CD4-positive, alpha-beta T cell treated with Interleukin-12 subunit alpha and Interleukin-12 subunit beta, for 1 hour (primary cell): Measurements from ENCODE around the gene C3orf52.

ENCODE experiments used
- DNase-seq: peaks from one replicate; pipeline ENCODE4 v3.0.0-alpha.2; 2020

The C3orf52 gene

DNA sequence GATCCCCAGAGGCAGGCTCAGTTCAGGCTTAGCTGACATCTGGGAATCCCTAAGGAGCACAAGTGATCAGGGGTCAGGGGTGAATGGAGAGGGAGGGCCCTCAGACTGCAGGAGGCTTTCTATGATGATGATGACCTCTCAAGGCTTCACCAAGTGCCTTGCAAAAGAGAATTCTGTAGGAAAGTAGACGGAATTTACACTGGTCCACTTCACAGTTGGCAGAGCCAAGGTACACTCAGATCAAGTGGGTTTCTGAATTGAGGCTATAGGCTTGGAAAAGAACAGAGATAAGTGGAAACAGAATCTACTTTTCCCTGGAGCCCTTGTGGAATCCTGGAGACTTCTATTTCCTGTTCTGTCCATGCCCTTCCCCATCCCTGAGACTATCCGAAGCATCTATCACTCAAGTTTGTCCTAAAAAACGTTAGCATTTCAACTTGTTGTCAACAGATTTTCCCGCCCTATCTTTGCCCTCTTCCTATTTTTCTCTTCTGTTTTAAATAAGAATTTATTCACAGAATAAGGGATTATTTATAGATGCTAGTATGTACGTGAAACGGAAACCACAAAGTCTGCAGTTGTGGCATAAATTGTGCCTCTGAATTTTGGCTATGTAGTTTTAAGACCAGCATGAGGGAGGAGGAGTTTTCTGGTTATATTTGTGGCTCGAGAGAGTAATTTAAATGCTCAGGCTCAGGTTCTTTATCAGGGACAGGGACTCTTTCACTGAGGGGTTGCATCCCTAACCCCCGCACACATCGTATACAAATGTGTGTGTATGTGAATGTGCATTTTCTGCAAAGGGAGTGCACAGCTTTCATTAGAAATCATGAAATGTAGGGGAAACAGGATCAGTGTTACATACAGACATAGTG is 34.0 kb downstream of the C3orf52 start:
- DNase-seq: peak; percentile 25

- no peak for DNase-seq
These were observed 35.7 kb downstream of the C3orf52 start for GRCh38 chr3:112121577-112122547.

GRCh38 chr3:112122870-112123269 is 36.7 kb downstream of the C3orf52 start:
- no peak for DNase-seq

DNA sequence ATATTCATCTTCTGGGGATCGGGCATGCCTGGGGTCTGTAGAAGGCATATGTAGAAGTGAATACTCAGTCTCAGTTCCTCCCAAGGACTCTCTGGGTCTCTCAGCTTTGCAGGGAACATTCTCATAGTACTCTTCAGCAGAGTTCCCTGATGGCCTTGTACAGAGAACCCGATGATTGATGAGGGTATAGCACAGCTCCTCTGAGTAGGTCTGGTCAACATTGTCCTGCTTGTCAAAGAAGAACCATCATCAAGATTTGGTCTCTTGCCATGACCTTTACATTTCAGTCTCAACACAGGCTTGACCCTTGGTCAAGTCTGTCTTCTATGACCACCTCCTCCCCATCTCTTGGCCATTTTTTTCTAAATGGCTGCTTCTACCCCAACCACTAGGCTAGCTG is 37.4 kb downstream of the C3orf52 start:
- DNase-seq: no peak

GRCh38 chr3:112124907-112125607 is 38.9 kb downstream of the C3orf52 start:
- no peak for DNase-seq

- peak; percentile 29 for DNase-seq
These were observed 40.3 kb downstream of the C3orf52 start for GRCh38 chr3:112126511-112126911.

GRCh38 chr3:112127522-112128494 is 41.6 kb downstream of the C3orf52 start:
- DNase-seq: peak; percentile 28

GRCh38 chr3:112128843-112129727 is 42.9 kb downstream of the C3orf52 start:
- peak; percentile 83 for DNase-seq

GRCh38 chr3:112129925-112130637 is 43.9 kb downstream of the C3orf52 start:
- DNase-seq: no peak

- DNase-seq: no peak
These were observed 44.4 kb downstream of the C3orf52 start for GRCh38 chr3:112130638-112130993.

GRCh38 chr3:112131111-112131510 is 44.9 kb downstream of the C3orf52 start:
- no peak for DNase-seq

DNA sequence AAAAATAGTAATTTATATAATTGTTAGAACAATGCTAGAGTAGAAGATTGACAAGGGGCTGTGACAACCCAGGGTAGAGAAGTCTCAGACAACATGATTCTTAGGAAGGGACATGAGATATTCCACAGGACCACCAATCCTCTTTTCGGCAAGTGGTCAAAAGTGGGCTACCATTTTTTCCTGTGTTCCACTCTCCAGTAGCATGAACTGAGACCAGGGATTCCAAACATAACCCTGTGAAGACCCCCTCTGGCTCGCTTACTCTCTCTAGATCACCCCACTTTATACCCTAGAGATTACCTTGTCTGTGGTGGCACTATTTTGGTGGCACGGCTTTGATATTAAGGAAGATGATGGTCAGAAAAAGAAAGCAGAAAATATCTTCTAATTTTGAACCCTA is 45.9 kb downstream of the C3orf52 start:
- no peak for DNase-seq

DNA sequence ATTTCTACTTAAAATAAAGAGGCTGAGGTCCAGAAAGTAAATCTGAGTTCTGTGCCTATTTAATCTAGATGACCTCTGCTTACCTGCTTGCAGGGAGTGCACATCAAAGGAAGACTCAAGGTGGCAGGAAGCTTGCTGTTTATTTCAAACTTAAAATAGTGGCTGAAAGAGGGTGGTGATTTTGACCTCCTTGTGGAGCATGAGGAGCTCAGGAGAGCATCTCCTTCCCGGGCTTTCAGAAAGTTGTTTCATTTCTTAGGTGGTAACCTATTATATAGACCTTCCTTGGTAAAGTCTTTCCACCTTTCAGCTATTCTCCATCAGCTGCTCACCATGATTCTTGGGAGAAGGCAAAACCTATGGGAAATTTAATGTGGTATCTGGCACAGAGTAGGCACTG is 46.4 kb downstream of the C3orf52 start:
- DNase-seq: peak; percentile 30

- DNase-seq: peak; percentile 85
These were observed 46.8 kb downstream of the C3orf52 start, which contains the start of gene GCSAM for GRCh38 chr3:112132975-112133448. Gene GCSAM (minus strand): TSS chr3:112133248. CDS start chr3:112133120, 128 bp downstream.

- DNase-seq: no peak
These were observed 47.6 kb downstream of the C3orf52 start for GRCh38 chr3:112133626-112134334.

DNA sequence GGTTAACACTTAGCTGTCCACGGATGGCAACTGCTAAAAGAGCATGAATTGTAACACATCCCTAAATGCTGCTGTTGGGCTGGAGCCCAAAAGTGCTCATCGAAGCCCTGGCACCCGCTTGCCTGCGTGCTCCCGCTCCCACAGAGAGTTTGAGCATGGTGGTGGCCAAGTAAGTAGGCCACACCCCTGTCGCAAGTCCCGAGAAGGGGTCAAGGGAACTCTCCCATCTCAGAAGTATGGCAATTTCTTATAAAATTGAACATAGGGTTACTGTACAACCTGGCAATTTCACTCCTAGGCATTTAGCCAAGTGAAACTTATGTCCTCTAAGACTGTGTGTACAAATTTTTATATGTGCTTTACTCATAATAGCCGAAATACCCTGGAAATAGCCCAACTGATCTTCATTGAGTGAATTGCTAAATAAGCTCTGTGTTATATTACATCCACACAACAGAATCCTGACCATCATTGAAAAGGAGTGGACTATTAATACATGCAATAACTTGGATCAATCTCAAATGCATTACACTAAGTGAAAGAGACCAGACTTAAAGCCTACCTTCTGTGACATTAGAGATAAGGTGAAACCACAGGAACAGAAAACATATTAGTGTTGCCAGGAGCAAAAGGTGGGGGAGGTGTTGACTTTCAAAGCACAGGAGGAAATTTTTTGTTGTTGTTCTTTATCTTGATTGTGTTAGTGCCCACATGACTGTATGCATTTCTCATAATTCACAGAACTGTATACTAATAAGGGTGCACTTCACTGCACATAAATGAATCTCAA is 48.3 kb downstream of the C3orf52 start:
- DNase-seq: peak; percentile 73

DNA sequence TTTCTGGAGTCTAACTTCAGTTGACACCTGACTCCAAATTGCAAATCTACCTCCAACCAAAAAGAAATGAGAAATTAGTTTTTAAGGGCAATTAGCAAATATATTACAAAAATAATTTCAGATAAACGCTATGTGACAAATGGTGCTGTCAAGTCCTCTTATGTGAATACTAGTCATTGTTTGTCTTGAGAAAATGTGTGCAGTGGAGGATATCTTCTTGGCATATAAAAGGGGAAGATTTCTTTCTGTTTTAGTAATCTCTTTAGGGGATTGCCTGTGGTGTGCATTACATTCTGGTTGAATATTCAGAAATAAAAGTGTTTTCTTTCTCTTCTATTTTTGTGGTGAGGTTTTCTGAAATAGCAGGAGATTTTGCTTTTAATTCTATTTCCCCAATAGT is 49.9 kb downstream of the C3orf52 start:
- DNase-seq: no peak
